K562 treated with DMSO at 1 percent for 4 hours (cell line): ENCODE results near the gene SDR42E2. TPM values are rescaled to one million over a fixed set of nuclear protein-coding genes. Genes with fewer than 3 reads are reported as not detected.

Experiments used
- total RNA-seq: library from RNA; unstranded; fragments of 300-600 nt; gene quantifications from 2 replicates; pipeline ENCODE4 v1.2.3, GENCODE V29; 2022; ENCODE audit not compliant: insufficient read depth

The SDR42E2 gene
- total RNA-seq: not detected in 2 replicates

DNA sequence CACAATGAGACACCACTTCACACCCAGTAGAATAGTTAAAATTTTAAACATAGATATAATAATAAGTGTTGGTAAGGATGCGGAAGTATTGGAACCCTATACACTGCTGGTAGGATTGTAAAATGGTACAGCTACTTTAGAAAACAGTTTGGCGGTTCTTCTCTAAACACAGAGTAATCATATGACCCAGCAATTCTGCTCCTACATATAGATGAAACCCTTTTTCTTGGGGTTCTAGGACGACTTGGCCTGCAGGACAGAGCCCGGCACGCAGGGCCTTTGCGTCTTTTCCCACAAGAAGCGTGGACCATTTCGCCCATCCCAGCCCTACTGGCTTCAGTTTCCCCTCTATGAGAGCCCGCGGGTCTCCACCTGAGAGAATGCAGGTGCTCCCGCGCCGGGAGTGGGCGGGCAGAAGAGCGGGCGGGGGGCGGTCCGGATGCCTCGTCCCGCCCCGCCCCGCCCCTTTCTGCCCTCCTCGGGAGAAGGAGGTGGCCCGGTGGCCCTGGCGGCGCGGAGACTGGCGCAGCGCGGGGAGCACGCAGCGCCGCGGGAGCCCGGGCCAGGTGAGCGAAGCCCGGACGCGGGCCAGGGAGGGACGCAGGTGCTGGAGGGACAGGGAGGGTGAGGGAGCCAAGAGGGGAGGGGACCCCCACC, at the start of gene SDR42E2:
TSS of gene SDR42E2 (plus strand) at position 508 of the 657 bp plus-strand sequence. CDS start 3,077 bp downstream, outside the sequence.

GRCh38 chr16:22206013-22206841, 43.9 kb downstream of the SDR42E2 start, which contains the start of gene EEF2K:
EEF2K (plus strand) TSS chr16:22206278; CDS start chr16:22225730, 19,452 bp downstream.

Other genes starting within 250 kb of the SDR42E2 start
- 191 and 203 TPM in 2 replicates for gene UQCRC2, start 209.1 kb upstream of the SDR42E2 start, total RNA-seq
- not detected in 2 replicates for gene PDZD9, start 161.4 kb upstream of the SDR42E2 start, total RNA-seq
- gene MOSMO, start 154.4 kb upstream of the SDR42E2 start, total RNA-seq: 7.3 and 11.3 TPM in 2 replicates
- 0.16 TPM in 1 of 2 replicates, not detected in the other for gene VWA3A, start 70.0 kb upstream of the SDR42E2 start, total RNA-seq
- 14.4 and 16.5 TPM in 2 replicates for gene EEF2K, start 43.8 kb downstream of the SDR42E2 start, total RNA-seq
- gene POLR3E, start 134.9 kb downstream of the SDR42E2 start, total RNA-seq: 51.3 and 52.2 TPM in 2 replicates
- 19.4 and 19.7 TPM in 2 replicates for gene CDR2, start 212.1 kb downstream of the SDR42E2 start, total RNA-seq